PC-3 (cell line): ENCODE measurements around the gene CORO2A.

Source experiments
- CTCF ChIP-seq: fragments of 300-600 bp; sonication (generic); conservative IDR thresholded peaks from 2 replicates; pipeline ENCODE4 v1.5.1; 2017; ENCODE audit warnings: antibody characterized with exemption, low read depth, mild to moderate bottlenecking, low read length
- EZH2 ChIP-seq: fragments of 300-600 bp; sonication (generic); IDR thresholded peaks from one replicate; pipeline ENCODE4 v1.6.1; 2017; ENCODE audit warnings: antibody characterized with exemption, mild to moderate bottlenecking, low read length; ENCODE audit not compliant: unreplicated experiment

DNA sequence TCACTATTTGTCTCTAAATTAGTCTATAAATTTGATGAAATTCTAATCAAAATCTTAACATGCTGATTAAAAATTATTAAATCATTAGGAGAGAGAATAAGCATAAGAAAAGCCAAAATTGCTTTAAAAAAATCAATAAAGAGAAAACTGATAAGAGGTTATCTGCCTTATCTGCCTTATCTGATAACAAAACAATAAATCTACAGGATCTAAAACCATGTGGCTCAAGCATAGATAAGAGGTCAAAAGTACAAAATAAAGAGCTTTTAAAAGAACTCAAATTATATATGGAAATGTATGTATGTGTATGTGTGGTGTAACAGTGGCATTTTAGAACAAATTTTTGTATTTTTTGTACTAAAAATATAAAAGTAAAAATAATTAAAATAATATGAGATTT, 92.0 kb downstream of the CORO2A start:
- TF ChIP-seq CTCF (no peak), EZH2 (no peak)
